Body of pancreas (tissue), 4 donors: ENCODE data around the gene TMEM43. TPM values are rescaled to one million over a fixed set of nuclear protein-coding genes. Genes with fewer than 3 reads are reported as not detected.

Experiments
- ATAC-seq: fragments of 150-250 bp; one replicate; pipeline ENCODE4 v1.9.1; 2016
- DNase-seq, 4 donors: peaks; one replicate each; pipeline ENCODE4 v3.0.0-alpha.2; 2019
- H3K27ac ChIP-seq, 4 donors: fragments of 200-600 bp; sonication (generic); 1 replicate in 3 of 4; 2 replicates in 1 of 4; pipeline versions ENCODE4 v1.5.1 to v1.6.1; 2016 to 2019; ENCODE audit warnings: mild to moderate bottlenecking in 1 of 4, mixed read lengths in 1 of 4, moderate library complexity in 1 of 4
- H3K27me3 ChIP-seq, 2 donors: fragments of 200-600 bp; sonication (generic); one replicate each; pipeline ENCODE4 v1.6.0; 2016; ENCODE audit warnings: mild to moderate bottlenecking in 1 of 2
- H3K36me3 ChIP-seq, 2 donors: fragments of 200-600 bp; sonication (generic); replicated peaks in 1 of 2; 2 replicates each; pipeline ENCODE4 v1.5.1; 2016; ENCODE audit warnings: low read depth in 2 of 2; ENCODE audit not compliant: insufficient read depth in 1 of 2
- H3K4me1 ChIP-seq: fragments of 200-600 bp; sonication (generic); one replicate; pipeline ENCODE4 v1.6.0; 2016
- H3K4me3 ChIP-seq, 2 donors: fragments of 200-600 bp; sonication (generic); 1 replicate in 1 of 2; 2 replicates in 1 of 2; pipeline ENCODE4 v1.5.1; 2016 to 2019
- H3K9me3 ChIP-seq, 3 donors: fragments of 200-600 bp; sonication (generic); 1 replicate in 2 of 3; 2 replicates in 1 of 3; pipeline ENCODE4 v1.5.1; 2016
- CTCF ChIP-seq, 7 experiments: fragments of 450-650 bp in 4 of 7; fragments of 200-600 bp in 3 of 7; sonication (generic) in 3 of 7; IDR thresholded peaks; one replicate each; pipeline ENCODE4 v1.5.1; 2016 to 2019; ENCODE audit warnings: antibody characterized with exemption in 7 of 7
- POLR2A ChIP-seq, 3 donors: fragments of 450-650 bp; IDR thresholded peaks; one replicate each; pipeline ENCODE4 v1.6.1; 2016; ENCODE audit warnings: antibody characterized with exemption in 3 of 3, mild to moderate bottlenecking in 2 of 3
- WGBS, 2 donors: methylation state at CpG; one replicate each; pipeline ENCODE4 v1.1.5; 2017; 5-methylcytosine and 5-hydroxymethylcytosine counted together
- intact Hi-C: fragments of 100-400 bp; cut with DNase I; formaldehyde crosslinking; loops from one replicate; pipeline ENCODE4 v1.15.1; 2023
- total RNA-seq, 2 donors: library from RNA; depleted of rRNA; stranded (reverse); fragments of >200 nt; gene quantifications; one replicate each; pipeline ENCODE4 v1.1.0, GENCODE V29; 2016

Gene TMEM43
- total RNA-seq, 2 donors from 2014 or later, result 21.8 to 38.4 TPM

- ATAC-seq, result no peak
- H3K27ac ChIP-seq, result no peak overlapping the region
- peaks cover 0 to 7% (median 0%) of the 10 kb centered on the region in 3 donors for H3K9me3 ChIP-seq
- no peaks in the 10 kb centered on the region for H3K27me3 ChIP-seq
- no peak for DNase-seq
- intact Hi-C loops, result no loop called here
- H3K4me1 ChIP-seq, result no peaks in the 10 kb centered on the region
- peaks cover 11 to 53% of the 10 kb centered on the region in 2 donors for H3K36me3 ChIP-seq
- no peak overlapping the region for H3K4me3 ChIP-seq
- no peak for TF ChIP-seq CTCF (IDR thresholded peaks at IDR 0.05)
- no peak for TF ChIP-seq POLR2A (IDR thresholded peaks at IDR 0.05)
- WGBS, 2 donors, result 95% methylated on average over 9 of the region's 9 CpGs
These were observed 33.1 kb downstream of the TMEM43 start for GRCh38 chr3:14157951-14158350.

- TF ChIP-seq CTCF (IDR thresholded peaks at IDR 0.05) (no peak), POLR2A (IDR thresholded peaks at IDR 0.05) (no peak)
- H3K4me1 ChIP-seq, result no peaks in the 10 kb centered on the region
- H3K36me3 ChIP-seq, result peaks cover 11 to 56% of the 10 kb centered on the region in 2 donors
- H3K9me3 ChIP-seq, result peaks cover 0 to 7% (median 0%) of the 10 kb centered on the region in 3 donors
- 95 to 98% methylated on average over 14 of the region's 14 CpGs for WGBS, 2 donors
- no peaks in the 10 kb centered on the region for H3K27me3 ChIP-seq
- intact Hi-C loops, result no loop called here
- no peak overlapping the region for H3K27ac ChIP-seq
- H3K4me3 ChIP-seq, result no peak overlapping the region
- ATAC-seq, result no peak
- DNase-seq, result no peak
These were observed 33.5 kb downstream of the TMEM43 start for GRCh38 chr3:14158370-14158769.

GRCh38 chr3:14159426-14159825, 34.6 kb downstream of the TMEM43 start:
- no peak overlapping the region for H3K27ac ChIP-seq
- WGBS, 2 donors, result 96 to 99% methylated on average over 8 of the region's 8 CpGs

GRCh38 chr3:14161282-14161681, 36.4 kb downstream of the TMEM43 start:
- Histone ChIP-seq H3K27me3 (no peaks in the 10 kb centered on the region), H3K27ac (no peak overlapping the region), H3K9me3 (peaks cover 0 to 7% (median 0%) of the 10 kb centered on the region in 3 donors), H3K36me3 (peaks cover 15 to 74% of the 10 kb centered on the region in 2 donors), H3K4me3 (no peak overlapping the region), H3K4me1 (no peaks in the 10 kb centered on the region)
- WGBS, 2 donors, result 91 to 94% methylated on average over 2 of the region's 2 CpGs
- ATAC-seq (no peak), DNase-seq (no peak)
- intact Hi-C loops, result no loop called here
- TF ChIP-seq POLR2A (IDR thresholded peaks at IDR 0.05) (no peak), CTCF (IDR thresholded peaks at IDR 0.05) (no peak)

More at GRCh38 chr3:14159426-14159825, 34.6 kb downstream of the TMEM43 start:
- no peak for DNase-seq
- TF ChIP-seq POLR2A (IDR thresholded peaks at IDR 0.05) (no peak), CTCF (IDR thresholded peaks at IDR 0.05) (no peak)
- intact Hi-C loops, result no loop called here
- no peak overlapping the region for H3K4me3 ChIP-seq
- no peaks in the 10 kb centered on the region for H3K27me3 ChIP-seq
- peaks cover 15 to 65% of the 10 kb centered on the region in 2 donors for H3K36me3 ChIP-seq
- ATAC-seq, result no peak
- H3K4me1 ChIP-seq, result no peaks in the 10 kb centered on the region
- peaks cover 0 to 7% (median 0%) of the 10 kb centered on the region in 3 donors for H3K9me3 ChIP-seq

- Histone ChIP-seq H3K4me1 (no peaks in the 10 kb centered on the region), H3K27ac (no peak overlapping the region), H3K36me3 (peaks cover 15 to 73% of the 10 kb centered on the region in 2 donors), H3K27me3 (no peaks in the 10 kb centered on the region), H3K9me3 (peaks cover 0 to 7% (median 0%) of the 10 kb centered on the region in 3 donors), H3K4me3 (no peak overlapping the region)
- intact Hi-C loops, result no loop called here
- DNase-seq (no peak), ATAC-seq (no peak)
- WGBS, 2 donors, result 98% methylated on average over 2 of the region's 2 CpGs
- TF ChIP-seq CTCF (IDR thresholded peaks at IDR 0.05) (no peak), POLR2A (IDR thresholded peaks at IDR 0.05) (no peak)
These were observed 37.3 kb downstream of the TMEM43 start for GRCh38 chr3:14162178-14162577.
